Activated CD4-positive, CD25-positive, alpha-beta regulatory T cell (primary cell): ENCODE results near the gene PRDM16.

Source experiments
- DNase-seq, 4 experiments: peaks; one replicate each; lab custom pipeline; 2025; lab: John Stamatoyannopoulos, UW

Gene PRDM16

GRCh38 chr1:3183411-3183810 is 114.4 kb downstream of the PRDM16 start:
- DNase-seq: no peak

GRCh38 chr1:3183813-3184212 is 114.8 kb downstream of the PRDM16 start:
- no peak for DNase-seq

GRCh38 chr1:3184666-3185065 is 115.7 kb downstream of the PRDM16 start:
- DNase-seq: no peak

GRCh38 chr1:3185896-3186525 is 117.0 kb downstream of the PRDM16 start:
- DNase-seq: no peak

GRCh38 chr1:3186526-3186921 is 117.5 kb downstream of the PRDM16 start:
- no peak for DNase-seq

GRCh38 chr1:3187415-3188149 is 118.6 kb downstream of the PRDM16 start:
- no peak for DNase-seq

DNA sequence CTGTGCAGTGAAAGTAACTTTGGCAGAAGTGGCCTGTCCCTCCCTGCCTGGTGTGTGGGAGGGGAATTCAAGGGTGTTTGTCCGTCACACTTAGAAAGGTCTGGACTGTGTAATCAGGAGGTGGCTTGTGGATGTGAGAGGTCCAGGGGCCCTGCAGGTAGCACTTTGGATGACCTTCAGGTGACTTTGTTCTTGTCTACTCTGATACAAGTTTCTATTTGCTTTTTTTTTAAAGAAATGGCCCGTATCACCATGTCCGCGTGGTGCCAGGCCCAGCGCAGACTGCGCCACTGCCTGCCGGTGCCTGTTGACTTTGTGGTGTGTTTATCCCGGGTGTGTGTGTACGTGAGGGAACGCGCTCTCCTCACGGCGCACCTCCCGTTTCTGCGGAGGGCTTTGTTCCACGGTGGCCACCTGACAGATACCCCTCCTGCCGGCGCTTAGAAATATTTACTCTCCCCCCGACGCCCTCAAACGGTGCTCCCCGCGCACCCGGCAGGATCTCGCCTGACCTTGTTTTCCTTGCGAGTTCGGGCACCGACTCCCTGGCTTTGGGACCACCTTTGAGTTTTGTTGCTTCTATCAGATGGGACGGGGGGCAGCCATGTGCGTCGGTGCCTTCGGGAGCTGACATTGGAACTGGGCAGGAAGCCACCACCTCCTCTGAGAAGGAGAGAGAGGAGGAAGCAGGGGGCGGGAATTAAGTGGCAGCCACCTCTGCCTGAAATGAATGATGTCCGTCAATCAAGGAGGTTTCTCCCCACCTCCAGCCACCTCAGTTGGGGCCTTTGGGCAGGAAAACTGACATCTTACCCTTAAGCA is 119.4 kb downstream of the PRDM16 start:
- no peak for DNase-seq

DNA sequence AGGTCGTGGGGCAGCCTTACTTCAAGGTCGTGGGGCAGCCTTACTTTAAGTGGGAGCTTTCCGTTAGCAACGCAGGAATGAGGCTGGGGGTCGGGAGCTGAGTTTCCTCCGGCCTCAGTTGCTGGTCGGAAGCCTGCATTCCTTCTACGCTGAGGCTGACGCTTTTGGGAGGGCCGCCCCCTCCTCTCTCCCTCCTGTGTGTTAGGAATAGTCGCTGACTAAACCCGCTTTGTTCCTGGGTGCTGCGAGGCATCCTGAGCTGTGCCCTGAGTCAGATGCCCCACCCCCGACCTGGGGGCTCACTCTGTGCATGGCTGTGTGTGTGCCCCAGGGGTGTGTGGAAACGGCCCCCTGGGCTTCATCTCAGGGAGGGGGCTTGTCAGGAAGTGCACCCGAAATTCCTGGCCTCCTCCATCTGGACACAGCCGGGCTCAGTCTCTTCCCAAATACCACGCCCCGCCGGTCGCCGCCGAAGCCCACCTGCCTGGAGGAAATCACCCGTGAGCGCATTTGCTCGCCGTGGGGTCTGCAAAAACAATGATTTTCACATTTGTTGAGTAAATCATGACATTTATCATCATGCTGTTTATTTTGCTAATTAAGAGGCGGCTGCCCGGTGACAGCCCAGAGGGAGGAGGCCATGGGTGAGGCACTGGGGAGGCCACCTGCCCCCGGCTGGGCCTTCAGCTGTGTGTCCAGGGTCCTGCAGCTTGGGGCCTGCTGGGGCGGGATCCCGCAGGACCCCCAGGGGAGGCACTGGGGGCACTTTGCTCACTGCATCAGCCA is 121.4 kb downstream of the PRDM16 start:
- DNase-seq: no peak

DNA sequence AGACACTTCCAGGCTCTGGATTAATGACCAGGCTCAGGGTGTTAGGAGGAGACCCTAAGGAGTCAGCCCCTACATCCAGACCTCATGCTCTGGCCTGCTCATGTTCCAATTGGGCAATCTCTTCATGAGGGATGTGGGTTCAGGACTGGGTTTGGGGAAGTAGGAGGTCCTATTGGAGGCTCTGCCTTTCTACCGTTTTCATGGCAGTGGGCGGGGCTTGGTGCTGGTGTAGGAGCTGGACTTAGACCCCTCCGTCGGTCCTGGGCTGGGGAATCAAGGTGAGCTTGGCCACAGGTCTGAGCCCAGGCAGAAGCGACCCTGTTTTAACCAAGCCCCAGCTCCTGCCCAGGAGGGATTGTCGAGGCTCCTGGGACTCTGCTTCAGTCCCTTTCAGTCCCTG is 123.4 kb downstream of the PRDM16 start:
- DNase-seq: no peak

DNA sequence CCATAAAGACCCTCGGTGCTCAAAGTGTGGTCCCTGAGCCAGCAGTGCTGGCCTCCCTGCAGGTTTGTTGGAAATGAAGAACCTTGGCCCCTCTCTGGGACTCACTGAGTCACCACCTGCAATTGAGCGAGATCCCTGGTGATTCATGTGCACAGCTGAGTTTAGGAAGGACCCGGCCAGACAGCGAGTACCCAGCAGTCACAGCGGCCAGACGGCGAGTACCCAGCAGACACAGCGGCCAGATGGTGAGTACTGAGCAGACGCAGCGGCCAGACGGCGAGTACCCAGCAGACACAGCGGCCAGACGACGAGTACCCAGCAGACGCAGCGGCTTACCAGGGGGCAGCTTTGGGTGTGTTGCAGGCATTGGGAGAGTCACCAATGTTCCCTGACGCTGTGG is 123.8 kb downstream of the PRDM16 start:
- DNase-seq: no peak

DNA sequence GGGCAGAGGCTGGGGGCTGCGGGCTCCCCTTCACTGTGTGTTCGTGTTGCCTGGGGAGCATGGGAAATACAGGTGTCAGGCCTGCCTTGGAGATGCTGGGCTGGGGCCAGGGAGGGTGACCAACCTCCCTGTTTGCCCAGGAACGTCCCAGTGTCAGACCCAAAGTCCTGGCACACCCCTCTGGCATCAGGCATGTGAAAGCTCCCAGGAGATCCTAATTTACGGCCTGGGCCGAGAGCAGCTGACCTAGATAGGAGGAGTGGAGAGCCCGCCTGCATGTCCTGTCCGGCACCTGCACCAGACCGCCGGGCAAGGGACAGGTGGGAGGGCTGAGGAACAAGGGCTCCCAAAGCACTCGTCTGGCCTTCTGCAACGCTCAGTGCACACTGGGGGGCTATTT is 124.8 kb downstream of the PRDM16 start:
- no peak for DNase-seq

GRCh38 chr1:3194760-3195479 is 125.9 kb downstream of the PRDM16 start:
- DNase-seq: no peak

- DNase-seq: no peak
Measured at GRCh38 chr1:3195480-3195815, 126.4 kb downstream of the PRDM16 start.

DNA sequence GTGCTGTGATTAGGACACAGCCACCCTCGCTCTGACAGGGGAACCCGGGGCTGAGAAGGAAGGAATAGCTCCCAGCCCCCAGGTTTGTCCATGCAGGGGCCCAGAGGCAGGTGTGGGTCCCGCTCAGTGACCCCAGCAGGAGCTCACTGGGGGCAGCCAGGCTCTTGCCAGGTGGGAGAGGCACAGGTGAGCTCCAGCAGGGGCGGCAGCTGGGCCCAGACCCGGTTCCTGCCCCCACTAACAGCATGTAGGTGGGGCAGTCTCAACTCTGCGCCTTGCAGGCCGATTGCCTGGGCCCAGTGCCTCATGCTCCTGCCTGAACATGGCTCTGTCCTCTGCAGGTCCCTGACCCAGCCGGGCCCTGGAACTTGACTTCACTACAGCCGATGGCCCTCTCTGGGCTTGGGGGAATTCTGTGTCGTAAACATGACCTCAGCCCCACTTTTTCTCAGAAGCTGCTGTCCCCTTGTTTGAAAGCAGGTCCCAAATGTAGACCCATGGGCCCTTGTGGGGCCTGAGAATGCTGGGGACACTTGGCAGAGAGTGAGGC is 127.0 kb downstream of the PRDM16 start:
- DNase-seq: no peak

DNA sequence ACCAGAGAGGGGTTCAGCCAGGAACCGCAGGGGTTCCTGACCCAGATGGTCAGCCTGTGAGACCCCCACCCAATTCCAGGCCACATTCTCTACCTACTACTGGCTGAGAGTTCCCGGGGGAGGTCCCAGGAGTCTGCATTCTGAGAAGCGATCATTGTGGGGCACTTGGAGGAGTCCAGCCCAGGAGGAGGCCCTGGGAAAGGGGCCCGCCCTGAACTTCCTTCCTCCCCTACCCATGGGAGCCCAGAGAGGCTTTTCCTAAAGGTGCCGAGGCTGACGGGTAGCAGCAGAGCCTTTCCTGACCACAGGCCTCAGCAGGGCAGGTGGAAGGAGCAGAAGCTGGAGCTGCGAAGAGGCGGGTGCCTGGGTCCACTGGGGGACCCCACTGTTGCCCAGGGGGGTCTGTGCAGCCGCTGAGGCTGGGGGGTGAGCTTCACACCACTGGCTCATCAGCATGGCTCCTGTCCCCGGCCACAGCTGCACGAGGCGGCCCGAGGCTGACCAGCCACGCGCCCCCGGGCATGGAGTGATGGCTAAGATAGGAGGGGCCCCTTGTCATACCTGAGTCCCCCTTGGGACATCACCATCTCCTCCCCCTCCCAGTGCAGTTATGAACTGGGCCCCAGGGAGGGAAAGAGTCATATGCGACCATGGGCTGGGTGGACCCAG is 127.7 kb downstream of the PRDM16 start:
- no peak for DNase-seq

DNA sequence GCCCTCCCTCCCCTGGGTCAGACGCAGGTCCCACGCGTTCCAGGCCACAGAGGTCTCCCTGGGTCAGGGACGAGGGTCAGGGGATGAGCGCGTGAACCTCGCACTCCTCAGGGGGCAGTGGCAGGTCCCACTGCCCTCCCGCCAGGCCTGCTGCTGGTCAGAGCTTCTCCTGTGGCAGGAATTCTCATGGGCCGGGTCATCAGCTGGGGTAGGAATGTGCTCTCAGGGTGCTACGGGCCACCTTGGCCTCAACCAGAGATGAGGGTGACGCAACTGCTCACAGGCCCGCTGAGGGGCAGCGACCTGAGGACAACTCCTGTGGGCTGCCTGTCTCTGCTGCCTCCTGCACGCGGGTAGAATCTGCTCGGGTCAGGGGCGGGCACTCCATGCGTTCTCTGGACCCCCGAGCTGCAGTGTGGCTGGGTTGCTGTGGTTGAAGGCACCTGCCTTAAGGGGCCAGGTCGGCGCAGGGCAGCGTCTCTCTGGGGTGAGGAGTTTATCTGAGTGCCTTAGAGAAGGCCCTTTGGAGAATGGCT is 128.8 kb downstream of the PRDM16 start:
- no peak for DNase-seq

DNA sequence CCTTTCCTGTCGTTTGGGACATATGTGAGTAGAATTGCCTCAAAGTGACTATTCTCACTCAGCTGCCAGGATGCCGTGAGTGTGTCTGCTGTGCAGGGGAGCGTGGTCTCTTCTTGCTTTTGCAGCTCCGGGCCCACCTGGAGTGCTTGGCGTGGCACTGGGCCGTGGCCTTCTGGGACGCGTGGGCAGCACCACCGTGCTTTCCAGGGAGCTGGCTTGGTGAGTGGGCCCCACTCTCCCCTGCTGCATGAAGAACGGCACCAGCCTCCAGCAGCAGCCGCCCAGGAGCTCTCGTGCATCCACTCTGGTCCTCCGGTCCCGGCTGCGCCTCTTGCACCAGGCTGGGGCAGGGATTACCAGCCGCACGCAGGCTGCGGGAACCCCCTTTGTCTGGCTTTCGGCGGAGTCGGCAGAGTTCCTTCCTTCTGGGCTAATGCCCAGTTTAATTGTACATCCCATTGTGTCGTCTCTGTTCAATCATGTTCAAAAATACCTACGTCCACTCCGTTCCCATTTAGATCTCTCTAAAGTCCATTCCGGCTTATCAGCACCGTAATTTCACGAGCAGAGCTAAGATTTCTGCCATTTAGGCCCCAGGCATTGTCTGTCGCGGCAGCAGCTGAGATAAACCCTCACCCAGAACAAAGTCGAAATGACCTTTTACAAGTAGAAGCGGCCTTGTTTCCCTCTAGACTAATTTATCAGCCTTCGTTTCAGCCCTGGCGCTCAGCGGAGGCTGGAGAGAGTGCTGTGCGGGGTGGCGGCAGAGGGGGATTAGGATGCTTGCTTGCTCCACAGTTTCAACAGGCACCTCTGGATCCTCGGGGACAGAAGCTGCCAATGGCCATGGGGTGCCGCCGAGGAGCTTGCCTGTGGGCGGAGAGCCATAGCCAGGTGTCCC is 129.6 kb downstream of the PRDM16 start:
- no peak for DNase-seq

GRCh38 chr1:3204725-3205124 is 135.7 kb downstream of the PRDM16 start:
- DNase-seq: no peak

DNA sequence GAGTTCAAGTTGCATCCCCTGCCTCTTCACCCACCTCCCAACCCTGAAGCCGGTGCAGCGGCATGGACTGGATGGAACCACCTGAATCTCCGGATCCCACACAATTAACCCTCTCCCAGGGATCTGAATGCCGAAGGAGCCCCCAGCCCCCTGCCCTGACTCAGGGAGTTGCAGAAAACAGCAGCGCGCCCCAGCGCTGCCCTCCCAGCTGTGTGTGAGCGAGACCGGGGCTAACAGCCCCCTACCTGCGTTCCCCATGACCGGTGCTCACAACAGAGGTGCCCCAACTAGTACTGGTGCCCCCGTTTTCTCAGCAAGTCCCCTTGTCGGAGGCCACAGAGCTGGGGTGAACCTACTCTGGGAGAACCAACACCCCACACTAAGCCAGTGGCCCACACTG is 136.8 kb downstream of the PRDM16 start:
- DNase-seq: no peak
